GM18867 (cell line): ENCODE data around the gene WDR74.
"Not testable (repeated sequence)": the region's sequence is repeated elsewhere in the genome, so short reads cannot be mapped to it uniquely, and the experiment has no call there.

Experiments used
- ATAC-seq: cut with Tn5 transposase; IDR thresholded peaks from one replicate; pipeline ENCODE4 v1.9.1; 2021; ENCODE audit warnings: mild to moderate bottlenecking, moderate library complexity; ENCODE audit not compliant: unreplicated experiment

Gene WDR74

GRCh38 chr11:62842171-62842741 lies 2.9 kb upstream of the WDR74 start:
- ATAC-seq: no peak

- peak; percentile 58 for ATAC-seq
Observed at GRCh38 chr11:62841361-62842170, 2.2 kb upstream of the WDR74 start.

- ATAC-seq: peak; percentile 14
Observed at GRCh38 chr11:62840721-62841360, 1.5 kb upstream of the WDR74 start.

- no peak for ATAC-seq
Observed at GRCh38 chr11:62835336-62835735, 4.1 kb downstream of the WDR74 start.

GRCh38 chr11:62832336-62833234 lies 6.8 kb downstream of the WDR74 start, which contains the start of gene TEX54:
Gene TEX54, minus strand, starts transcription at chr11:62832841.
- ATAC-seq: peak; percentile 21

- peak; percentile 87 for ATAC-seq
Observed at GRCh38 chr11:62831520-62832335, 7.7 kb downstream of the WDR74 start, which contains the start of gene STX5. Gene STX5, minus strand, starts transcription at chr11:62832051. Its CDS starts 808 bp downstream, at chr11:62831243.

GRCh38 chr11:62830904-62831519 lies 8.4 kb downstream of the WDR74 start:
- ATAC-seq: no peak

GRCh38 chr11:62828130-62828529 lies 11.3 kb downstream of the WDR74 start:
- not testable (repeated sequence) for ATAC-seq

- ATAC-seq: no peak
Observed at GRCh38 chr11:62823677-62824076, 15.7 kb downstream of the WDR74 start.

GRCh38 chr11:62817129-62817528 lies 22.3 kb downstream of the WDR74 start:
- ATAC-seq: no peak

- ATAC-seq: no peak
Observed at GRCh38 chr11:62816557-62816956, 22.8 kb downstream of the WDR74 start.

- ATAC-seq: no peak
Observed at GRCh38 chr11:62811659-62812058, 27.7 kb downstream of the WDR74 start.

- no peak for ATAC-seq
Observed at GRCh38 chr11:62810748-62811147, 28.6 kb downstream of the WDR74 start.

GRCh38 chr11:62806611-62807121 lies 32.7 kb downstream of the WDR74 start:
- ATAC-seq: no peak

- no peak for ATAC-seq
Observed at GRCh38 chr11:62805961-62806441, 33.4 kb downstream of the WDR74 start.

- ATAC-seq: peak; percentile 81
Observed at GRCh38 chr11:62805076-62805892, 34.1 kb downstream of the WDR74 start, which contains the start of gene NXF1. Gene NXF1, minus strand, starts transcription at chr11:62805440. Its CDS starts 84 bp downstream, at chr11:62805356.

GRCh38 chr11:62804310-62805075 lies 34.9 kb downstream of the WDR74 start:
- ATAC-seq: no peak
